ENCODE results near the gene DEDD.

The DEDD gene

GRCh38 chr1:161090617-161091016 is 41.9 kb downstream of the DEDD start:
- DNase-seq, result no peak

DNA sequence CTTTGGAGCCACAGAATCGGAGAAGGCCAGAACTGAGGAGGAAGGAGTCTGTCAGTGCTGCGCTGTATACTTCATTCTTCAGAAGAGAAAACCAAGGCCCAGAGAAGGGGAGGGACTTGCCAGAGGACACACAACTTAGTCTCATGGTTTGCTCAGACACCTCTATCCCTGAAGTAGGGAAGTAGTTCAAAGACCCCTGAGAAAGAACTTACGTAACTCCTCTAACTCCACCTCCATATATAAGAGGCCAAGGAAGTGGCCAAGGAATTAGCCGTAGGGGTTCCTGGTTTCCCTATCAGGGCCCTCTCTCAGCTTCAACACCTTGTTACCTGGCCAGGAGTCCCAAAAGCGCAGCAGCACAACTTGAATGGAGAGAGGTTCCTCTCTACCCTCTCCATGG is 42.5 kb downstream of the DEDD start:
- DNase-seq, result no peak

GRCh38 chr1:161089251-161089924 is 43.1 kb downstream of the DEDD start, which contains the start of gene NECTIN4:
Gene NECTIN4 (minus strand): TSS chr1:161089558. CDS start chr1:161089296, 262 bp downstream.
- no peak for DNase-seq

DNA sequence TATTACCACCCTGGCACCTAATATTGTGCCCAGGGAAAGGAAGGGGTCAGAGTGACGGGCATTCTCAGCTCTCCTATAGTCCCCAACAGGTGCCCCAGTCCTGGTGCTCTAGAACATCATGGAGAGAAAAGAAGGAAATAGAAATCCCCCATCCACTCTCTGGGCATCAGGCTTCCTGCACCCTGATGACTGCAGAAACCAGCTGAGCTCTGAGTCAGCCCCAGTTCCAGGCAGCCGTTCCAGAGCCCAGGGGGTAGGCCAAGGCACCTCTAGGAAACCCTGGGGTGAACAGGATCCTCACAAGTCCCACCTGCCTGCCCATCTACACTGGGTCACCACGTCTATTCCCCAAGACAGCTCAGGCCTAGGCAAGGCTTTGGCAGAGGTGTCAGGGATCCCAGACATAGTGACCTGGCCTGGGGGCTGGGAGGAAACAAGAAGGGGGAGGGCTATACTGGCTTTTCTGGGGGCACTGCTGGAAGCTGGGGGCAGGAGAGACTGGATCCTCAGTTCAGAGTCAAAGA is 43.8 kb downstream of the DEDD start:
- no peak for DNase-seq

GRCh38 chr1:161086457-161086856 is 46.0 kb downstream of the DEDD start:
- no peak for DNase-seq

GRCh38 chr1:161085165-161085564 is 47.3 kb downstream of the DEDD start:
- DNase-seq, result no peak

- DNase-seq, result no peak
These were observed 47.9 kb downstream of the DEDD start for GRCh38 chr1:161084597-161084988.

DNA sequence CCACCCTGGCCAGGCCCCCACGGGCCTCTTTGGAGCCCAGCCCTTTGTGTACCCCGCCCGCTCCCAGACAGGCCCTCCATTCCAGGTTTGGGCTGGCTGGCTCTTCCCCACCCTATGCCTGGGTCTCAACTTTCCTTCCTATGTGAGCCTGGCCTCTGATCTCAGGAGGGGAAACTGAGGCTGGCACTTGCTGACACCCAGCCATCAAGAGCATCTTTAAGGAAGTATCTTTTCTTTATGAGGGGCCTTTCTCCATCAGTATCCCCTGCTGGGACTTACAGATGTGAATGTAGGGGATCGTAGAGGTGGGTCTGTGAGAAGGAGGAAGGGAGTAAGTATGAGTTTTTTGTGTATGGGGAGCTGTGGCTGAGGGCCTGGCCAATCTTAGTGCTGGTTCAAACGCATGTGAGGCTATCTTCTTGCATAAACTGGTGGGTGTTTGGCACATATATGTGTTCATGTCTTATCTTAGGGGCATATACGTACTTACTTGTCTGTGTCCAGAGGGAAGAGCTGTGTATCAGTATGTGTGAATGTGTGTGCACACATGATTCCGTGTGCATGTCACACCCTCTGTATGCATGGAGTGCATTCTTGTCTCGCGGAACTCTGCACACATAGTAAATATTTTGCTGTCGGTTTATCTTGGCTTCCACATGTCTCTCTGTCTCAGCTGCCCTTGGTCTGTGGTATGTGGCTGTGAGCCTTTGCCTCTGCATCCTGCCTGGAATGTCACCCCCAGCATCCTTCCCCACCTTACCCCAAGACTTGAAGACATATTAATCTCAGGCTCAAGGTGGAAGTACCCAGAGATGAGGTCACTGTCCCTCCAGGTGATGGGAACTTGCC is 48.5 kb downstream of the DEDD start:
- no peak for DNase-seq

- DNase-seq, result no peak
These were observed 49.3 kb downstream of the DEDD start for GRCh38 chr1:161082996-161083747.

- no peak for DNase-seq
These were observed 50.0 kb downstream of the DEDD start for GRCh38 chr1:161082483-161082882.

DNA sequence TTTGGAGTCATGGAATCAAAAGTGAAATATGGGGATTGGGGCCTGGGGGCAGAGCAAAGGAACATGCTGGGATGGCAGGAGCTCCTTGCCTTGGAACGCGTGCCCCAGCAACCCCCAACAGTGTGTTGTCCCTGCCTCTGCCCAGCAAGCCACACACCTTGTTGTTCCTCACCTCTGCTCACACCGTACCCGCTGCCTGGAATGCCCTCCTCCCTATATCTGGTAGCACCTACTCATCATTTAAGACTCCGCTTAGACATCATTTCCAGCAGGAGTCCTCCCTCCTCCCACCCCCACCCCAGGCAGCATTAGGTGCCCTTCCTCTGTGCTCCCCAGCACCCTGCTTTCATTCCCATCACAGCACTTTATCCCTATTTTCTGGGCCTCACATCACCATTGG is 50.9 kb downstream of the DEDD start:
- DNase-seq, result no peak

DNA sequence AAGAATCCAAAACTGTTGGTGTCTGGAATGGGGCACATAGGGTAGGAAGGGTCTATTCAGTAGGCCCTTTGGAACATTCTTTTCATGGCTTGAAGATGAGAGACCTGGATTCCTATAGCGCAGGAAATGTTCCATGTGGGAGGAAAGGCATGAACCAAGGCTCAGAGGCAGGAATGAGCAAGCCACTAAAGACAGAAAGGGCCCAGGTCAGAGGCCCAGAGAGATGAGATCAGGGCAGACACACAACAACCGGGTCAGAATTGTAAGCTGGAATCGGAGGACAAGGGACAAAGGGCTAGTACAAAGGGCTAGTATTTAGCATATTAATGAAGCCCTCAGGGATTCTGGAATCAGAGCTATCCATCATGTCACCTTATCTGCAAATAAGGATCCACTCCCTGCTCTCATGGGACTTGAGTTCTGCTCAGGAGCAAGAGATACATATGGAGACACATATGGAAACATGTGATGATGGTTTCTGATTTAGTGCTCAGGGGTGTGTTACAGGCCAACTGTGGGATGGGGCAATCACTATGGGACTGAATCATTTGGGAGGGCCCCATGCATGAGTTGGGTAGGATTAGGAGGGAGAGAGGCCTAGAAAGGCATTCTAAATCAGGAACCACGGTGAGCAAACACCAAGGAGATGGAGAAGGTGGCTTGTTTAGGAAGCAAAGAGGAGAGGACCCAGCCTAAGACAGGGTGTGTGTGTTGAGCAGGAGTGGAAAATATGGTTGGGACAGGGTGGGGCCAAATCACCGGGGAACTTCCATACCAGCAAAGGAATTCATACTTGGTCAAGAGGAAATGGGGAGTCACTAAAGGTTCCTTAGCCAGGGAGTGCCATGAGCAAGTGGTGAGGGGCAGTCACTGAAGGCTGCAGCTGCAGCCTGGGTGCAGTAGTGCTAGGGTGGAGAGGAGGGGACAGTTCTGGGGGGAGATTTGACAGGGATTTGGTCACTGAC is 51.7 kb downstream of the DEDD start:
- DNase-seq, result no peak

DNA sequence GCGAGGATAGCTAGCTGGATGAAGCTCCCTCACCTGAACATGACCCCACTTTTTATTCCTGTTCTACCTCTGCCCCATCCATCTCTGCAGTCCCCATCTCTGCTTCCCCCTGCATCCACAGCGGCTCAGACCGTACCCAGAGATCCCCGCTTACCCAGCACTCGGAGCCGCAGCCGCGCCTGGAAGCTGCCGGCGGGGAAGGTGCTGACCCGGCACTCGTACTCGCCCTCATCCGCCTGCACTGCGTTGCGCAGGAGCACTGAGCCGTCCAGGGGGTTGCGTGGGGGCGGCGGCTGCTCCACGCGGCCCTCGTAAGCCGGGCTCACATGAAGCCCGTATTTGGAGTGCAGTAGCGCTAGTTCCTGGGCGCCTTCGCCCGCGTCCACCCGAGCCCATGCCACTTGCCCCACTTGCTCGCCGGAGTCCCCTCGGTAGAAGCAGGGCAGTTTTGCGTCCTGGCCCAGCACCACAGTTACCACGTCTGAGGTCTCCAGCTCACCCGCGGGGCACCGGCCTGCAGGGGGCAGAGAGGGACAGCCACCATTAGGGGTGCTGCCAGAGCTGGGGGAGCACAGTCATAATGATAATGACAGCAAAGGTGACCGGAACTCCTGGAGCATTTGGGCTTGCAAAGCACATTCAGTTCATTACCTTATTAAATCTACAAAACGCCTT is 52.9 kb downstream of the DEDD start:
- DNase-seq, result no peak

DNA sequence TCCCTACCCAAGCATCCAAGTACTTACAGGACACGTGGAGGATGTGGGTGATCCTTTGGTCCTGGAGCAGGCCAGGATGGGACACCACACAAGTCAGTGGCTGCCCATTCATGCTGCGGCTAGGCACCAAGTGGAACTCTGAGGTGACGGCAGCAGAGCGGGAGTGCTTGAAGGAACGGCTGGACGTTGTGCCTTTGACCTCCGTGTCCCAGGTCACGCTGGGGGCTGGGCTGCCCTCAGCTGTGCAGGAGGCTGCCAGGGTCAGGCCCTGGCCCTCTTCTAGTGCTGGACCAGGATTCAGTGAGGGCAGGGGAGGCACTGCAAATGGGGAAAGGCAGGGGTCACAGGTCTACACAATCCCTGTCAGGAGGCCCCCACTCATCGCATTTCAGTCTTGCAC is 55.0 kb downstream of the DEDD start:
- no peak for DNase-seq

DNA sequence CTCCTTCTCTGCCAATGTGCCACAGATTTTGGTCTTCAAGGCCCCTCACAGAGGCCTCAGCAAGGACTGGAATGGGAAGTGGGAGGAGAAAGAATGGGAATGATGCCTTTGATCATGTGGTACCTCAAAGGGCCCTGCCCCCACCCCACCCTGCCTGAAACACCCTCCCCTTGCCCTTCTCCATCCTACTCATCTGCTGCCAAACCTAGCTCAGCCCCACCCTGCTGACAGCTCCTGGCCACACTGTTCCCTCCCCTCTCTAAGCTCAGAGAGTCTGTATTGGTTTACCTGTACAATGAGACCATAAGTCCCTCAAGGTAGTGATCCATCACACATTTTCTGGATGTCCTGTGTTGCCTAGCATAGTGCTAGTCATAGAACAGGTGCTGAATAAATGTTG is 56.1 kb downstream of the DEDD start:
- DNase-seq, result no peak

DNA sequence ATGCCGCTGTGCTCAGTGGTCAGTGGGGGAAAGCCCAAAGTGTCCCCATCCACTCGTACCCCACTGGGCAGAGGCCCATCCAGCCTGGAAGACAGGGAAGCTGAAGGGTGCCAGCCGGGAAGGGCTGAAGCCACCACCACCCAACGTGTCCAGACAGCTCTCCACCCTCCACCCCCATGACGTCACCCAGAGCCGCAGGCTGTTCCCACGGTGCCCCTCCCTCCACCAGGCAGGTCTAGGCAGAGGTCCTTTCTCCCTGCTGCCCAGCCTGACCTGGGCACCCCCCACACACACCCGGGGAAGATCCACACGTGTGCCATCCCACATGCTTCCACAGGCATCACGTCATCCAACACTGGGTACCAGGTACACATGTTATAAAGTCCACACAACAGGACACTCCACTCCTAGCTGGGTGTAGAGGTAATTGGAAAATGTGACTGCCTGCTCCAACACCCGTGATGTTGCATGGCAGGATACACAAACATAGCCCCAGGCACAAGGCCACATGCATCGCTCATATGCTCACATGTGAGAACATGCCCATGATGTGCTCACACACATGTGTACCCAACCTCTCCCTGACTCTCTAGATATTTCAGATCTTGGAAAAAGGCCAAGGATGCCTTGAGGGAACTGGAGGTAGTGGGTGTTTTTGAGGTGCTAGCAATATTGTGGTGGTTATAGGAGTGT is 57.6 kb downstream of the DEDD start:
- no peak for DNase-seq

DNA sequence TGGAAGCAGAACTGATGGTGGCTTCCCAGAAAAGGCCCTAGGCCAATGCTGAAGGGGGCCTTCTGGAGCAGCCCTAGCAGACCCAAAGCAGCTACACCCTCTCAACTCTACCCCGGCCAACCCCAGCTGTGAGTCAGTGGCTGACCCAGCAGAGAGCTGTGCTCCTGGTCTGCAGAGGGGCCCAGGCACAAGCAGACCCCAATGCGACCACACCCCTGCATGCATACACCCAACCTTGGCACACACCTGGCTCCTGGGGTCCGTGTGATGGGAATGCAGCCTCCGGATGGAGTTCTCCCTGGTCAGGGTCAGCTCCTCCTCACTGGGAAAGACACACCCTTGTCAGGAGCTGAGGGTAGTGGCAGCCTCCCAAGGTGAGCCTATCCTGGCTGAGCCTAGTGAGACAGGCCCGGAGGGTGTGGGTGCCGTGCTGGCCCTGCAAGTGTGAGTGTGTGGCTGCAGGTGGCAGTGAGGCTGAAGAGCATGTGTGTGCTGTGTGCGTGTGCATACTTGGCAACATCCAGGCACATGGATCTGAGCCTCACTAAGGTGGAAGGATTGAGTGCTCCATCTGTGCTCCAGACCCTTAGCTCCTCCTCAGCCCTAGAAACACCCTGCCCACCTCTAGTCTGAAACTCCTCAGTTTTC is 58.9 kb downstream of the DEDD start:
- no peak for DNase-seq

GRCh38 chr1:161072751-161073449 is 59.6 kb downstream of the DEDD start:
- DNase-seq, result no peak

GRCh38 chr1:161071886-161072371 is 60.5 kb downstream of the DEDD start:
- peak; percentile 70 for DNase-seq

Measured in hematopoietic multipotent progenitor cell treated with erythropoietin and hydrocortisone succinate and interleukin-3 and kit ligand, for 8 days (in vitro differentiated cells).